Endometrial microvascular endothelial cells (primary cell): ENCODE data around the gene ASB6. TPM values are rescaled to one million over a fixed set of nuclear protein-coding genes. Genes with fewer than 3 reads are reported as not detected.
"Not testable (repeated sequence)": the region's sequence is repeated elsewhere in the genome, so short reads cannot be mapped to it uniquely, and the experiment has no call there.

Experiments
- in situ Hi-C: cut with HindIII; loops from 2 replicates; pipeline ENCODE4 v1.10.0; 2017; ENCODE audit warnings: low sequenced_read_pairs, low pct_unique_long_range_greater_than_20kb; ENCODE audit errors: inconsistent ontology term
- total RNA-seq: library from RNA; depleted of rRNA; stranded (reverse); fragments of >200 nt; gene quantifications from one replicate; pipeline ENCODE4 v1.2.3, GENCODE V29; 2015; ENCODE audit errors: inconsistent ontology term

Gene ASB6
- total RNA-seq, 1 donor from 2014 or later: 33.6 TPM

- in situ Hi-C loops: no loop called here
Measured at GRCh38 chr9:129648092-129648763, 6.3 kb upstream of the ASB6 start.

- in situ Hi-C loops: no loop called here
Measured at GRCh38 chr9:129647635-129648034, 5.7 kb upstream of the ASB6 start.

GRCh38 chr9:129646654-129647053 lies 4.7 kb upstream of the ASB6 start:
- in situ Hi-C loops: no loop called here

GRCh38 chr9:129646252-129646651 lies 4.3 kb upstream of the ASB6 start:
- in situ Hi-C loops: no loop called here

DNA sequence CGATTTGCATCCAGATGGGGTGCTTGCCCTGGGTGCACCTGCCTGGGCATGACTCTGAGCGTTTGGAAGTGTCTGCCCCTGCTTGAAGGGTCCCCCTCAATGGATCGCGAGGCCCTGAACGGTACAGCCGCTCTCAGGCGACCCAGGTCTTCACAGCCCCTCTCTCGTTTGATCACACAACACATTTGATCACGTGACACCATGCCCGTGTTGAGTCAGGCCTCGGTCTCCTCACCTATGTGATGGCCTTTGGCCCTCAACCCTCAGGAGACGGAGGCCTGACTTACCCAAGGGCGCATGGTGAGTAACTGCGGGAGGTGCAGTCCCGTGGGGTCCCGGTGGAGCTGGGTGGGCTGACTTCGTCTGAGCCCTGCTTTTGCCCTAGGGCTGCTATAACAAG lies 3.0 kb upstream of the ASB6 start:
- in situ Hi-C loops: no loop called here

GRCh38 chr9:129644365-129644764 lies 2.4 kb upstream of the ASB6 start:
- in situ Hi-C loops: no loop called here

DNA sequence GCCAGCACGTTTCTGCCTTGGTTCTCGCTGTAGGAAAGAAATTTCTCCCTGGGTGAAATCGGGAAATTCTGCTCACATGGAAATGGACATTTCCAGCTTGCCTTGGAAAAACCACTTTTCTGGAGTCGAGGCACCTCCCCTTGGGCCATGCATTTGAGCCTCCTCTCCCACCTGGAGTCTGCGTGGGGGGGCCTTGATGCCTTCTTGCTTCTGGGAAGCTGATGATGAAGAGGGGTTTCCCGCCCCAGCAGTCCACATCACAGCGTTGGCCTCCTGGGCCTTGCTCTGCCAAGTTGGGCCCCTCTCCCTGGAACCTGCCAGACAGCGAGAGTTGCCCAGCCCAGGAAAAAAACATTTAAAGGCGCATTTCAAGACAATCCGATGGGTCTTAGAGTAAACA lies 1.8 kb upstream of the ASB6 start:
- in situ Hi-C loops: no loop called here

DNA sequence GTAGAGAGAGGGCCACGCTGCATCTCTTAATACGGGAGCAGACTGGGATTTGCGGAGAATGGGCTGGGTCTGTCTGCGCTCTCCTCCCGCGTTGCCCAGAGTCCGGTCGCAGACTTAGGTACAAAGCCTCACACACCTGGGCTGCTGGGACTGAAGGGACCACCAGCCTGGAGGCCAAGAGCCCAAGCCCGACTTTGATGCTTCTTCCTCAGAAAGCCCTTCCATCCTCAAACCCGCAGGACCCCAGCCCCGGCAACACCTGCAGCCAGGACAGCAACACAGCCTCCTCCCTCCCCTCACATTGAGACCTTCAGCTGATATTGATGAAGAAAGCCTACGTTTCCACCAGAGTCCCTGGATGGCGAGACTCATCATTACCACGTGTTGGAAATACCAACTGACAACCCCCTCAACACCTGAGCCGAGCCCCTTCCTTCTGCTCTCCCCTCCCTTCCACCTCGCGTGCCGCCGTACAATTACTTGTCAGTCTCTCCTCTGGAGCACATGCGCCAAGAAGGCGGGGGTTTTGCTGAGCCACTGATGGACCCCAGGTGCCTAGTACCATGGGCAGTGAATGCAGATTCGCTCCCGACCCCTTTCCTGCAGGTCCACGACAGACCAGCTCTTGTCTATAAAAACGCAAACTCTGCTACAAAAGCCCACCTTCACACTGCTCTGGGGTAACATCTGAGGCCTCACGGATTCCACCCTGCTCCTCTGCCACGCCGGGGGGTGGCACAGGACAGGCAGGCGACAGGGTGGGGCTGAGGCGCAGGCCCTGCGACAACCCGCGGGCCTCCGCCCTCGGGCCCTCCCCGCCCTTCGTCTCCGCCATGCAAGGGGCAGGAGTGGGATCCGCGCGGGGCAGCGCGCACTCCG lies 841 bp downstream of the ASB6 start:
- in situ Hi-C loops: no loop called here

GRCh38 chr9:129640086-129640870 lies 1.7 kb downstream of the ASB6 start:
- in situ Hi-C loops: no loop called here

- in situ Hi-C loops: no loop called here
Measured at GRCh38 chr9:129639756-129640085, 2.2 kb downstream of the ASB6 start.

- in situ Hi-C loops: no loop called here
Measured at GRCh38 chr9:129639034-129639630, 2.8 kb downstream of the ASB6 start.

GRCh38 chr9:129637673-129638439 lies 4.1 kb downstream of the ASB6 start:
- in situ Hi-C loops: no loop called here

- in situ Hi-C loops: no loop called here
Measured at GRCh38 chr9:129637102-129637501, 4.8 kb downstream of the ASB6 start.

DNA sequence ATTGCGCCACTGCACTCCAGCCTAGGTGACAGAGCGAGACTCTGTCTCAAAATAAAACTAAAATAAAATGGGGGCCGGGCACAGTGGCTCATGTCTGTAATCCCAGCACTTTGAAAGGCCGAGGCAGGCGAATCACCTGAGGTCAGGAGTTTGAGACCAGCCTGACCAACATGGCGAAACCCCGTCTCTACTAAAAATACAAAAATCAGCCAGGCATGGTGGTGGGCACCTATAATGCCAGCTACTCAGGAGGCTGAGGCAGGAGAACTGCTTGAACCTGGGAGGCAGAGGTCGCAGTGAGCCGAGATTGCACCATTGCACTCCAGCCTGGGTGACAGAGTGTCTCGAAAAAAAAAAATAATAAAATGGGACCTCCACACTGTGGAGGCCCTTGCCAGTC lies 5.6 kb downstream of the ASB6 start:
- in situ Hi-C loops: not testable (repeated sequence)

DNA sequence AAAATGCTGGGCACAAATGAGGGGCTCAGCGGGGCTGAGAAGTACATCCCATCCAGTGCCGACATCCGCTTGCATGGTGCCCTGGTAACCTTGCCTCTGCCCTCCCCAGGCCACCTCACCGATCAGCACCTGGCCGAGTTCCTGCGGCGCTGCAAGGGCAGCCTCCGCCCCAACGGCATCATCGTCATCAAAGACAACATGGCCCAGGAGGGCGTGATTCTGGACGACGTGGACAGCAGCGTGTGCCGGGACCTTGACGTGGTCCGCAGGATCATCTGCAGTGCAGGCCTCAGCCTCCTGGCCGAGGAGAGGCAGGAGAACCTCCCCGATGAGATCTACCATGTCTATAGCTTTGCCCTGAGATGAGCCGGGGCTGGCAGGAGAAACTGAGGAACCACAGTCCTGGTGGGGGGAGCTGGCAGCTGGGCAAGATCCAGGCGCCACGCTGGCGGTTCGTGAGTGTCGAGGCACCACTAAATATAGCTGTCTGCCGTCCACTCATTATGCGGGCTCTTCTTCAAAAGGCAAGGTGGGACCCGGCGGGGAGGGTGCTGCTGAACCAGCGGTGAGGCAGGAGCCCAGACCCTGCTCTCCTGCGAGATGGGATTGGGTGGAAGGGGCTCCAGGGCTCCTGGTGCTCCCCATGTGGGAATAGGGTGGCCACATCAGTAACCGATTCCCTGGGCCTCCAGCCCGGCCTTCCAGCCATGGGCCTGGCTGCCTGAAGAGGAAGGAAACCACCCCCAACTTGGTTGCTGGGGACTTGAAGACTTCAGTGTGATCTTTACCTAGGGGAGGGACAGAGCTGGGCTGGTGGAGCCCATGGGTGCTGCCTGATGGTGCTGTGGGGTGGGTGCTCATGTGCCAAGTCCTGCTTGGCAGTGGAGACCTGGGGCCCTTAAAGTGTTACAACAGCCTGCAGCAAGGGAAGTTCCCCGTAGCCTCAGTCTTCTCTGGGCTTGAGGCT lies 6.6 kb downstream of the ASB6 start:
- in situ Hi-C loops: no loop called here

- in situ Hi-C loops: no loop called here
Measured at GRCh38 chr9:129633848-129634247, 8.1 kb downstream of the ASB6 start.

DNA sequence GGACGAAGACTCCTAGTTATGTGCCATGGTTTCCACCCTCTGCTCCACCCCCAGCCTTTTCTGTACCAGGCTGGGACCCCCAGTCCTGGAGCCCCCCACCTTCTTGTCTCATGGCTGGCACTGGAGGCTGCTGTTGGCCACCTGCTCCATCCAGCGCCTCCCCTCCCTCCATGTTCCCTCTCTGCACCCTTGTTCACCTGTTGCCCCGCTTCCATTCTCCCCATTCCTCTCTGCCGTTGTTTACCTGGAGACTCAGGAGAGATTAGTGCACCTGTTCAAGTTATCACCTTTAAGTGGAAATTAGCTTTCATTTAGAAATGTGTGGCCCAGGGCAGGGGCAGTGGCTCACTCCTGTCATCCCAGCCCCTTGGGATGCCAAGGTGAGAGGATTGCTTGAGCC lies 8.7 kb downstream of the ASB6 start:
- in situ Hi-C loops: no loop called here

DNA sequence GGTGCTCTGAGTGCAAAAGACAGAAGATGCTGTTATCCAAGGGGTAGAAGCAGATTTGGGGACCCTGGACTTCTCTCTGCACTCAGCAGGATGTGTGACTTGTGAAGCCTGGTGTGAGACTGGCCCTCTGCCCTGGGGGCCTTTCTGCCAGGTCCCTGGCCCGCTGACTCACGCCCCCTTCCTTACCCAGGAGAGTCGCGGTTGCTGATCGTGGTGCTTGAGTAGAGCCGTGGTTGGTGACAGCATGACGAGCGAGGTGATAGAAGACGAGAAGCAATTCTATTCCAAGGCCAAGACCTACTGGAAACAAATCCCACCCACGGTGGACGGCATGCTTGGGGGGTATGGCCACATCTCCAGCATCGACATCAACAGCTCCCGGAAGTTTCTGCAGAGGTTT lies 9.5 kb downstream of the ASB6 start:
- in situ Hi-C loops: no loop called here
